ENCODE measurements around the gene SIX2.

The SIX2 gene

GRCh38 chr2:45014831-45015230, 5.6 kb upstream of the SIX2 start:
- DNase-seq, result no peak

DNA sequence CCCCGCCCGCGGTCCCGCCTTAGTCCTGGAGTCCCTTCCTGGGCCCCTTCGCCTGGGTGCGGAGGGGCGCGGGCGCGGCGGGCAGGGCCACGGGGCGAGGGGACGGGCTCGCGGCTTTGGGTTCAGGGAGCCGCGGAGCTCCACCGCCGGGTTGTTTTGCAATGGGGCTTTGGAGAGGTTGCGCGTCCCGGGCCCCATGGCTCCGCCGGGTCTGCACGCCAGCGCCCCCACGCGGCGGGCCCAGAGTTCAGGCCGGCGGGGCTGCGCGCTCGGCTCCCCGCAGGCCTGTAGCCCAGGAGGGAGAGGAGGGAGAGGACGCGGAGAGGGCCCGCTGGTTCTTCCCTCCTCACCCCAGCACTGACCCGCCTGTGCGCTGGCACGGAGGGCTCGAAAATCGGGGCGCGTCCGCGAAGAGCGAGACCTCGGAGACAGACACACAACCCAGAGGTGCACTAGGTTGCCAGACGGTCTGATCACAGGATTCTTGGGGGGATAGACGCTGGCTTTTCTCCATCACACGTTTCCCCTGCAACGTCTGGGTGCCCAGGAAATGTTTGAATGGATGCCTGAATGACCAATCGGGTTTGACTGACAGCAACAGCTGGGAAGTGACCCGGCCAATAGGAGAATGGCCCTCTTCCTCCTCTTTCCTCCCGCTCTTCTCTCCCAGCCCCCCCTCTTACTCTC, 4.9 kb upstream of the SIX2 start:
- peak; percentile 46 to 54 for DNase-seq

DNA sequence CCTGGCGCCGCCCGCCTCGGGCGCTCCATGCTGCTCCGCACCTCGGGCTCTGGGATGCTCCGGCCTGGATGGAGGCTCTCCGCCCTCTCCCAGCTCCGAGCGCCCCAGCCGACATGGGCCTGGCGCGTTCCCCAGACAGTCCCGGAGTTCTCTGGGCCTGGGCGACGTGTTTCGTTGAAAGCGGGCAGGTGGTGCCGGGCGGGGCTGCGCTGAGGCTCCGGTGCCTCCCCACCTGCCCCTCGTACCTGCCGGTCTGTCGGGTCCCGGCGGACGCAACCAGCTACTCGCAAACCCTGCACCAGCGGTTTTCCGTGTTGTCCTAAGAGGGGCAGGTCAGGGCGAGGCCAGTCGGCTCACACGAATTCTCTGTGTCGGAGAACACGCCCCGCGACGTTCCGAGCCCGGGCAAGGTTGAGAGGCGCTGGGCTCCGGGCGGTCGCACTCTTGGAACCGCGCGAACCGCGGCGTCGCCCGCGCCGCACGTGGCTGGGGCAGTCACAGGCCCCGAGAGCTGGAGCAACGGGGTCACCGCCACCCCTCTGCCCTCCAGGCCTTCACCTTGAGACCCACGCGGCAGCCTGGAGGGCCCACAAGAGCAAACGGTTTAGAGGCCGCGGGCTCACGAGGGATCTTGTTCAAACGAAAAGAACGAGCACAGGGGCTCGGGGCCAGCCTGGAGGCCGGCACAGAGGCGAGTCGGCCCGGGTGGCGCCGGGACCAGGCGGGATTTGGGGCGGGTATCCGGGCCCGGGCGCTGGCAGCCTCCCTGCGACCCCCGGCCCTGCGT, 4.2 kb upstream of the SIX2 start:
- peak in 1 of 2 experiments; percentile 6 for DNase-seq

GRCh38 chr2:45012733-45013132, 3.5 kb upstream of the SIX2 start:
- DNase-seq, result no peak

DNA sequence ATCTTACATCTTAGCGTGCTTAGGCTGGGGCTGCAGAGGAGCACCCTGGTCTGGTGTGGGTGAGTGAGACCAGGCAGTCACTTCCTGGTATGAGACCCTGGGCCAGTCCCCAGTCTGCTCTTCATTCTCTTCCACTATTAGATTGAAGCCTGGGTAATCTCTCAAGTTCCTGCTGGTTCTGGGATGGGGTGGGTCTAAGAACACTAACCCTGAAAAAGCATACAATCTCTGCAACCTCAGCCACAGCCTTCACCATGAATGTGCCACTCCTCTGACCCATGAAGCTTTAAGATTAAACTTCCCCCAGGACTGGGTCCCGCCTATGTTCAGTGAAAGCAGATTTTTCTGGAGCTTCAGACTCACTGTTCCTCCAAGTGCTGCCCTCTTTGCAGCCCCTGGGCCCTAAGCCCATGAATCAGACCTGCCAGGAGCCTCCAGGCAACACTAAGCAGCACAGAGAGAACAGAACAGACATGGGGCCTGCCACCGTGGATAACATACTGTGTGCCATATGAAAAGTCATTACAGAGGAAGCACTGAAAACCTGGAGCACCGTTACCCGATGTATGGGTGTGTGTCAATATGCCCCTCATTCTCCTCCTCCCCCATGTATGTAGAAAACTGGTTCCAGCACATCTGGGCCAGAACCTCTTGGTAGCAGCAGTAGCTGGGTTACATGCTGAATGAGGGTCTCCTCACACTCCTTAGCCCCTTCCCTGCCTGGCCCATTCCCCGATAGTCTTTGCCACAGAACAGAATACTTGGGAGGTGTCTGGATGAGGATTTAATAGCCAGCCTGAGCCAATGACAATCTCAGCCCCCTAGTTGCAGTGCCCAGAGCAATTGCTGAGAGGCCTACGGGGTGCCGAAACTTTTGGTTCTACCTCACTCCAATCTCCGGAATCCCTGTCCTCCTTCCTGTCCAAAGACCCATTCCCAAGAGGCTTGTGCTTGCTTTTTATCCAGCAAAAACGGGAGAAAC, 2.7 kb upstream of the SIX2 start:
- no peak for DNase-seq

GRCh38 chr2:45011121-45011520, 1.9 kb upstream of the SIX2 start:
- DNase-seq, result no peak

DNA sequence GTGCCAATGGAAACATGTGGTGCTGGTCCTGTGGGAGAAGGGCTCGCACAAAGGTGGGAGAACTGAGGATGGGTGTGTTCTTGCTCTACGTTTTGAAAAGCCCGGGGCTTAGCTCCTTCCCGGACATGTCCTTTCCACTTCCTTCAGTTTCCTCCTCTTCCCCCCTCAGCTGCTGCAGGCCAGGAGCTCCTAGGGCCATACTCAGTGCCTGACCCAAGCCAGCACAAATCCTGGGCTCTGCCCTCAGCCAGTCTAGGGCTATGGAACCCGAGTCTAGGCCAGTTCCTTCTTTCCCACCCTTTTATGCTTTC, 1.4 kb upstream of the SIX2 start:
- DNase-seq, result no peak

DNA sequence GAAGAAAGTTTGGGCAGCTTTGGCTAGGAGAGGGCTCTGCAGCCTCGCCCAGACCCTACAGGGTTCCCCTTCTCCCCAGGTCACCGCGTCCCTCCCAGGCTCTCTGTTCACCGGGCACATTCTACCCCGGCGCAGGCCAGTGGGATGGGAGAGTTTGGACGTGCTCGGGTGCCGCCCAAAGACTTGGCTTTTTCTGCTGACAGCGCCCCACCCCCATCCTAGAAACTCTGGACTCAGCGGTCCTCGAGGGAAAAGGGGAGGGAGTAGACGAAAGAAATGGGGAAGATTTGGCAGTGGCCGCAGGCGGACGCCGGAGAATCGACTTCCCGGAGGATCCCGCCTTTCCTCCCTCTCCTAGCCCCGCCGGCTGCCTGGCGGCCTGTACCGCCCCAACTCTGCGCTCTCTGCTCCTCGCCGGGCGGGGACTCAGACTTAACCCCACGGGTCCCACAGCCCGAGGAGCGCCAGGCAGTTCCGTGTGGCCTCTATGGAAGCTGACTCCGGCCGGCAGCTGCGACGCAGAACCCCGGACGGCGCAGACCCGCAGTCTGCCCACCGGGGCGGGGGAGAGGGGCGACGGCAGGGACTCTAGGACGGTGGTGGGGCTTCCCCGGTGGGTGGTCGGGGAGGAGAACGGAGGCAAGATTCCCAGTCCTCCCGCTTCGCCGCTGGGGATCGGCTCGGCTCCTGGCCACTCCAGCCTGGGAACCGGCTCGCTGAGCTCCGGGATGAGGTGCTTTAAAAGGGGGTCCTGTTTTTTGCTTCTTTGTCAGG, 863 bp upstream of the SIX2 start:
- peak in 1 of 2 experiments; percentile 4 for DNase-seq

GRCh38 chr2:45008296-45009129, 739 bp downstream of the SIX2 start:
- DNase-seq, result peak in 1 of 2 experiments; percentile 9

- no peak for DNase-seq
Observed at GRCh38 chr2:45007961-45008295, 1.3 kb downstream of the SIX2 start.

DNA sequence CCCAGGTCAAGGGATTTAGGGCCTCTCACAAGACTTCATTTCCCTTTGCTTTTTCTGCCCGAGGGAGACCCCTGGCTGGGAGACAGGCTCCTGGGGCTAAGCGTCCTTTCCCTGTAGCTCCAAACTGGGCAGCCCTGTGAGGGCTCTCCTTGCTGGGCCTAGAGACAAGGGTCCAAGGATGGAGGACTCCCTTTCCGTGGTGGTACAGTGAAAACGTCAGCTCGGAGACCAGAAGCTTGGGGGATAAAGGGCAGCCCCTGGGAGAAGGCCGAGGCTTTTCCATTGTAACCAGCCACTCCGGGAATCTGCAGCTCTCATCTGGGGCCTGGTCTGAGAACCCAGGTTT, 2.3 kb downstream of the SIX2 start:
- no peak for DNase-seq

- no peak for DNase-seq
Observed at GRCh38 chr2:45006041-45006941, 3.0 kb downstream of the SIX2 start.

DNA sequence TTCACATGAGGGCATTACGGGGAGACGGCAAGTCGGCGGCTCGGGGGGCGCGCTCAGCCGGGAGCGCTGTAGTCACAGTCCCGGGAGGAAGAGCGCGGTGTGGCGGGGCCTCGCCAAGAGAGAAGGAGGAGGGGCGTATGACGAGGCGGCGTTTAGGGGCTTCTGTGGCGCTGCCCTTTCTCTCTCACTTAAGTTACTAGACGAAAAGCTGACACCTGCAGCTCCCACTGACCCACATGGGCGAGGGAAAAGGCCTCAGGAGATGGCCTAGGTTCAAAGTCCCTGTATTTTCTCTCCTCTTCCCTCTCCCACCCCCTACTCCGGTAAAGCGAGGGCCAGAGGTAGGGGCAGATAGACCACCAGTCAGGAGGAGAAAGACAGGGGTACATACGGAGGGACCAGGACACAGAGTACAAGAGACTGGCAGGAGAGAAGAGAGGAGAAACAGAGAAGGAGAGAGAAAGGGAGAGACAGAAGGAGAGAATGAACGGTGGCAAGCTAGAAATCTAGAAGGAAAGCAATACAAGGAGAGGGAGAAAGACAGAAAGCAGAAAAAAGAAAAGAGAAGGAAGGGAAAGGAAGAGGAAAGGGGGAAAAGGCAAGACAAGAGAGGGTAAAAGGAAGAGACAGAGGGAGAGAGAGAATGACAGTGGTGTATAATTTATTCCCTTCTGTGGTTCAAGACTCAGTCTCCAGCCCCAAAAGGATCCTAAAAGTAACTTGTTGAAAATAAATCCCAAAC, 3.8 kb downstream of the SIX2 start:
- no peak for DNase-seq

GRCh38 chr2:45004562-45005191, 4.6 kb downstream of the SIX2 start:
- peak in 1 of 2 experiments; percentile 14 for DNase-seq

DNA sequence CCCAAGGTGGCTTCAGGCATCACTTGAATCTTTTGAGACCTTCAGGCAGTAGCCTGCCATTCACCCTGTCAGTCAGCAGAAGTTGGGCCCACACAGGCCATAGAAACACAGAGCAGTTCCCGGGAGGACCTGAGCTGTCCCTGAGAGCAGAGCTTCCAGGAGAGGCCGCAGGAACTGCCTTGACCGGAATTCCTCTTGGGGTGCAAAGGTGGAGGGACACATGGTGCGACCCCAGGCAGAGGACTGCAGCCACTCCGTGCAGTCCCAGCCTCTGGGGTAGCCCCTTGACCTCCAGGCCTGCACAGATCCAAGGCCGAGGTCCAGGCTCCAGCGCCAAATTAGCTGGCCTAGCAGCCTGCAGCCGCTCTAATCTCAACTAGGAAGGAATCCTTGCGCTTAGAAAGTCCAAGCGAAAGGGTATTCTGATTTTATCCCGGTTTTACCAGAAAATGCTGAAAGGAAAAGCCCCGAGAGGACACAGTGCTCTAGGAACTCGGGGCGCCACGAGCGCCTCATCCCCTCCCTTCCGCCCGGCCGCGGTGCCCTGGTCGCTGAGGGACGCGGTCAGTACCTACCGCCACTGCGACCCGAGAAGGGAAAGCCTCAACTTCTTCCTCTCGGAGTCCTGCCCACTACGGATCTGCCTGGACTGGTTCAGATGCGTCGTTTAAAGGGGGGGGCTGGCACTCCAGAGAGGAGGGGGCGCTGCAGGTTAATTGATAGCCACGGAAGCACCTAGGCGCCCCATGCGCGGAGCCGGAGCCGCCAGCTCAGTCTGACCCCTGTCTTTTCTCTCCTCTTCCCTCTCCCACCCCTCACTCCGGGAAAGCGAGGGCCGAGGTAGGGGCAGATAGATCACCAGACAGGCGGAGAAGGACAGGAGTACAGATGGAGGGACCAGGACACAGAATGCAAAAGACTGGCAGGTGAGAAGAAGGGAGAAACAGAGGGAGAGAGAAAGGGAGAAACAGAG, 5.4 kb downstream of the SIX2 start:
- no peak for DNase-seq

GRCh38 chr2:45002686-45003085, 6.6 kb downstream of the SIX2 start:
- DNase-seq, result no peak

DNA sequence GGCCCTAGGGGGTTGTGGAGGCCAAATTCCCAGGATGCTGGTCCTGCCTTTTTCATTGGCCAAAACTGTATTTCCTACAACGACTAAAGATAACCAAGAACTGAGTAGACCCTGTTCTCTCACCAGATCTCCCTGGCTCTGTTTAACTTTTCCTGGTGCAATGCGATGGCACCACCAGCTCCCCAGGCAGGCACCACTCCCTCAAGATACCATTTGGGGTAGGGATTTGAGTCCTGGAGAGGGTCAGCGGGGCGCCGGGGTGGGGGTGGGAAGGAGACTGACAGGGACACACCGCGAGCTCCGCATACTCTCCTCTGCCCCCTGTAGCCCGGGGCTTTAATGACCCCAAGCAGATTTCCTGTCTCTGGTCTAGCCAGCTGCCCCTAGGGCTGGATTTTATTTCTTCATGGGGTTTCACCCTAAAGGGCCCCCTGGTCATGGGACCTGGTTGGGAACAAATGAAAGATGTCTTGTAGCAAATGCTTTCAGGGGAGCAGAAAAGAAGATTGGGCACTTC, 7.3 kb downstream of the SIX2 start:
- DNase-seq, result no peak

Data from activated CD4-positive, alpha-beta T cell treated with anti-CD3 and anti-CD28 coated beads, Interleukin-2, amount 50 U/mL, for 48 hours (primary cell).